ENCODE measurements around the gene STIM2. TPM values are rescaled to one million over a fixed set of nuclear protein-coding genes. Genes with fewer than 3 reads are reported as not detected.
A peak's percentile ranks its signal among the peaks of the same experiment; 100 is the strongest.

The STIM2 gene
- total and polyA plus RNA-seq, 10 donors: 26.8 to 66.6 (median 49.1) TPM

DNA sequence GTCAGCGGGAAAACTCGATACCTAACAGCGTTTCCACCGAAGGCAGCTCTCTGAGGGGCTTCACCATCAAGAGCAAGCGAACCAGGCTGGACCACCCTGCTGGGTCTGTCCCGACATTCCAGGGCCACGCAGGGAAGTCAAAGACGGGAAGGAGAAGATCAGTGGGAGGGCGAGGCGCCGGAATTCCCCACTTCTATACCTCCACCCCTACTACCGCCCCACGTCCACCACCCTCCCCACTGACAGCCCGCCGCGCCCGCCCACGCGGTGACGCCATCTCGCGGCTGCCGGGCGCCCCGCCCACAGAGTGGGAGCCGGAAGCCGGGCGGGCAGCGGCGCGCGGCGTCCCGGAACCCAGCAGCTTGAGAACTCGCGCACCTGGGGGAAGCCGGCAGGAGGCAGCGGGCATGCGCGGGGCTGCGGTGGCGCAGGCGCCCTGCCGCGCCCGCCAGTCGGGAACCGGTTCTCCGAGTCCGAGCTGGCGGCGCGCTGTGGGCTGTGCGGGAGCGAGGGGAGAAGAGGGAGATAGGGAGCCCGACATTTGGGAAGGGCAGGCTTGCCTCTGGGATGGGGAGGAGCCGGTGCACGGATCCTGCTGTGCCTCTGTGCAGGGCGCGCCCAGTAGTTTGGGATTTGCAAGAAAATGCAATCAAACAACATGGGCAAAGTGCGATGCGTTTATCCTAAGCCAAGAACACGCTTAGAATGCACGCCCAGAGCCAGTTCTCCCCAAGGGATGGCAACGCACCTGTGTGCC lies 3.2 kb upstream of the STIM2 start:
- peaks cover 19 to 42% (median 38%) of the 10 kb centered on the region in 6 donors for H3K4me1 ChIP-seq
- WGBS, 5 donors: 0 to 2% (median 1%) methylated on average over 22 to 65 of the region's 65 CpGs
- no peaks in the 10 kb centered on the region for H3K9me3 ChIP-seq
- DNase-seq: peak; percentile 98
- H3K27ac ChIP-seq: peak overlapping the region; percentile 81 to 99 (median 98)
- H3K4me3 ChIP-seq: peak overlapping the region; percentile 58 to 92 (median 81)
- intact Hi-C loops (cut with DNase I; ENCODE audit: low total_unique reads): no loop called here
- H3K36me3 ChIP-seq: no peaks in the 10 kb centered on the region
- no peaks in the 10 kb centered on the region for H3K27me3 ChIP-seq (replicated peaks in 1 of 7)
- TF ChIP-seq POLR2A (IDR thresholded peaks at IDR 0.05): peak in 2 of 3 donors; percentile 8 to 67
- TF ChIP-seq, protein P1, sequence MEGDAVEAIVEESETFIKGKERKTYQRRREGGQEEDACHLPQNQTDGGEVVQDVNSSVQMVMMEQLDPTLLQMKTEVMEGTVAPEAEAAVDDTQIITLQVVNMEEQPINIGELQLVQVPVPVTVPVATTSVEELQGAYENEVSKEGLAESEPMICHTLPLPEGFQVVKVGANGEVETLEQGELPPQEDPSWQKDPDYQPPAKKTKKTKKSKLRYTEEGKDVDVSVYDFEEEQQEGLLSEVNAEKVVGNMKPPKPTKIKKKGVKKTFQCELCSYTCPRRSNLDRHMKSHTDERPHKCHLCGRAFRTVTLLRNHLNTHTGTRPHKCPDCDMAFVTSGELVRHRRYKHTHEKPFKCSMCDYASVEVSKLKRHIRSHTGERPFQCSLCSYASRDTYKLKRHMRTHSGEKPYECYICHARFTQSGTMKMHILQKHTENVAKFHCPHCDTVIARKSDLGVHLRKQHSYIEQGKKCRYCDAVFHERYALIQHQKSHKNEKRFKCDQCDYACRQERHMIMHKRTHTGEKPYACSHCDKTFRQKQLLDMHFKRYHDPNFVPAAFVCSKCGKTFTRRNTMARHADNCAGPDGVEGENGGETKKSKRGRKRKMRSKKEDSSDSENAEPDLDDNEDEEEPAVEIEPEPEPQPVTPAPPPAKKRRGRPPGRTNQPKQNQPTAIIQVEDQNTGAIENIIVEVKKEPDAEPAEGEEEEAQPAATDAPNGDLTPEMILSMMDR (IDR thresholded peaks at IDR 0.05 in 8 of 11, conservative IDR thresholded peaks at IDR 0.05 in 3 of 11): peak in 6 of 11 experiments; percentile 23 to 62 (median 45)
- peak; percentile 90 to 94 (median 92) for TF ChIP-seq POLR2AphosphoS5 (IDR thresholded peaks at IDR 0.05)

DNA sequence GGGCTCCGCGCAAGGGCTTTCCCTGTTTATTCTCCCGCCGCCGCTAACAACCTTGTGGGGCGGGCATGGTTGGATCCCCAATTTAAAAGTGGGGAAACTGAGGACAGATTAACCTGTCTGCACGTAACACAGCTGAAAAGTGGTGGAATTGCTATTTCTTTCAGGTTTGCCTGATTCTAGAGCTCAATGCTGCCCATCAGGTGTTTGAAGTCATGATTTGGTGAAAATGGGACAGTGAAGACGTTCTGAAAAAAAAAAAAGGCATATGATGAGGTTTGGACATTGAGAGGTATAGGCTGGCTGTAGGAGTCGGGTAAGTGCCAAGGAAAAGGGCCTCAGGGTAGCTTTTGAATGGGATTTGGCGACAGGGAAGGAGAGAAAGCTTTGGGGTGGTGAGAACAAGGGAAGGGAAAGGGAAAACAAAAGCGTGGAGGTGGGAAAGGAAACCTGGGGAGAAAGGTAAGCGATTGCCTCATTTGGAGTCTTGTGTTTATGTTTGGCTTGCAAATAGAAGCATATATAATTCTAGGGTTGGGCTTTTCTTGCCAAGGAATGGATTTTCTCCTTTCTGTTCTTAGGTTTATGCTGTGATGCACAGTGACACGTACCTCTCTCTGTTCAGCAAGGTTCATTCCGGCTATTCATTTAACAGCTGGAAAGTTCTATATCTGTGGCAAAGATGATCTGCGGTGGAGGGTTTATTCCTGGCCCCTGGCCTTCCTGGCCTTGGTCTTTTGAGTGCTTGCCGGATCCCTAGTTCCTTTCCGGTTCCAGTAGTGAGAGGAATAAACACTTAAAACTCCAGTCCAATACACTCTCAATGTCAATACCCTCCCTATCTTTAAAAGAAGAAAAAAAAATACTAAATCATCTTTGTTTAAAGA lies 2.4 kb upstream of the STIM2 start:
- Histone ChIP-seq H3K27ac (peak overlapping the region; percentile 81 to 99 (median 98)), H3K27me3 (replicated peaks in 1 of 7) (no peaks in the 10 kb centered on the region), H3K4me3 (peak overlapping the region; percentile 58 to 92 (median 81)), H3K4me1 (peaks cover 19 to 50% (median 47%) of the 10 kb centered on the region in 6 donors), H3K36me3 (no peaks in the 10 kb centered on the region), H3K9me3 (no peaks in the 10 kb centered on the region)
- intact Hi-C loops (cut with DNase I; ENCODE audit: low total_unique reads): no loop called here
- WGBS, 5 donors: 9 to 20% (median 11%) methylated on average over 17 of the region's 17 CpGs
- TF ChIP-seq, protein P1 (IDR thresholded peaks at IDR 0.05 in 8 of 11, conservative IDR thresholded peaks at IDR 0.05 in 3 of 11): no peak
- no peak for TF ChIP-seq POLR2AphosphoS5 (IDR thresholded peaks at IDR 0.05)
- no peak for TF ChIP-seq POLR2A (IDR thresholded peaks at IDR 0.05)
- DNase-seq: no peak

DNA sequence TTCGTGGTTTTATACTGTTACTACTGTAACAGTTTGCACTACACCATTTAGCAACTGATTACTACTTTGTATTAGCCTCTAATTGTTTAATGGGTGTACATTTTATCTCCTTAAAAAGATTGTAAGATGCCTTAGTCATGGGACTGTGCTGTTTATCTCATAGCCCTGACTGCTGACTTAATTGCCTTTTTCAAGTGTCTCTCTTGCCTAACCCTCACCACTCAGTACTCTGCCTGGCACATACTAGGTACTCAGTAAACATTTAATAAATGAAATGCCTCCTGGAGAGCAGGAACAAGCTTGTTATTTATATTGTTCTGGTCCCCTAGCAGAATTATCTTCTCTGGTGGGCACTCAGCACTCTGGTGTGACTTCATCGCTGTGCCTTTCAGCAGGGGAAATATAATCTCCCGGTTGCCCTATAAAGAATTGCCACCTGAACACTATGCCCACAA lies 1.7 kb upstream of the STIM2 start:
- no peaks in the 10 kb centered on the region for H3K27me3 ChIP-seq (replicated peaks in 1 of 7)
- DNase-seq: no peak
- peaks cover 25 to 57% (median 54%) of the 10 kb centered on the region in 6 donors for H3K4me1 ChIP-seq
- WGBS, 5 donors: 51 to 66% (median 66%) methylated on average over 3 of the region's 3 CpGs
- H3K27ac ChIP-seq: peak overlapping the region in 7 of 8 donors; percentile 97 to 99 (median 98)
- H3K4me3 ChIP-seq: peak overlapping the region in 5 of 8 donors; percentile 58 to 92 (median 80)
- no peaks in the 10 kb centered on the region for H3K9me3 ChIP-seq
- TF ChIP-seq, protein P1 (IDR thresholded peaks at IDR 0.05 in 8 of 11, conservative IDR thresholded peaks at IDR 0.05 in 3 of 11): no peak
- TF ChIP-seq POLR2A (IDR thresholded peaks at IDR 0.05) (no peak), POLR2AphosphoS5 (IDR thresholded peaks at IDR 0.05) (no peak)
- intact Hi-C loops (cut with DNase I; ENCODE audit: low total_unique reads): no loop called here
- H3K36me3 ChIP-seq: no peaks in the 10 kb centered on the region

Data from spleen (tissue), 11 donors.